Nephron progenitor cell (in vitro differentiated cells): ENCODE results near the gene SLC12A4.

Experiments
- DNase-seq: peaks from one replicate; pipeline ENCODE4 v3.0.0; 2021
- H3K27ac Mint-ChIP-seq: 2 replicates; pipeline ENCODE4 v1.8.0; 2021; ENCODE audit warnings: mild to moderate bottlenecking, moderate library complexity, mixed read lengths
- H3K27me3 Mint-ChIP-seq: 2 replicates; pipeline ENCODE4 v1.8.0; 2021; ENCODE audit warnings: mild to moderate bottlenecking, low read depth, mixed read lengths; ENCODE audit not compliant: poor library complexity
- H3K36me3 Mint-ChIP-seq: 2 replicates; pipeline ENCODE4 v1.8.0; 2021; ENCODE audit warnings: low read depth, mixed read lengths
- H3K4me1 Mint-ChIP-seq: 2 replicates; pipeline ENCODE4 v1.8.0; 2021; ENCODE audit warnings: mixed read lengths
- H3K4me3 Mint-ChIP-seq: 2 replicates; pipeline ENCODE4 v1.8.0; 2021; ENCODE audit warnings: mild to moderate bottlenecking, moderate library complexity, mixed read lengths
- H3K9me3 Mint-ChIP-seq: 2 replicates; pipeline ENCODE4 v1.8.0; 2021; ENCODE audit warnings: mild to moderate bottlenecking, moderate library complexity, mixed read lengths
- CTCF ChIP-seq: fragments of 200-600 bp; sonication (generic); IDR thresholded peaks from 2 replicates; pipeline ENCODE4 v1.5.0; 2021; ENCODE audit warnings: antibody characterized with exemption

SLC12A4 gene

GRCh38 chr16:67923414-67924116, 44.9 kb downstream of the SLC12A4 start:
- Mint-ChIP-seq H3K27me3 (no peaks in the 10 kb centered on the region), H3K36me3 (peaks cover 11% of the 10 kb centered on the region), H3K4me1 (peaks cover 22% of the 10 kb centered on the region), H3K27ac (peak overlapping the region; percentile 29), H3K4me3 (no peak overlapping the region), H3K9me3 (no peaks in the 10 kb centered on the region)
- DNase-seq = no peak
- no peak for TF ChIP-seq CTCF

- Mint-ChIP-seq H3K4me3 (no peak overlapping the region), H3K27me3 (no peaks in the 10 kb centered on the region), H3K36me3 (peaks cover 8% of the 10 kb centered on the region), H3K4me1 (peaks cover 25% of the 10 kb centered on the region), H3K27ac (peak overlapping the region; percentile 93), H3K9me3 (no peaks in the 10 kb centered on the region)
- no peak for TF ChIP-seq CTCF
- no peak for DNase-seq
Measured at GRCh38 chr16:67922740-67923139, 45.7 kb downstream of the SLC12A4 start.

GRCh38 chr16:67922221-67922620, 46.2 kb downstream of the SLC12A4 start:
- DNase-seq = no peak

GRCh38 chr16:67919622-67920221, 48.7 kb downstream of the SLC12A4 start:
- no peak for TF ChIP-seq CTCF
- Mint-ChIP-seq H3K27me3 (peaks cover 3% of the 10 kb centered on the region), H3K9me3 (no peaks in the 10 kb centered on the region), H3K27ac (no peak overlapping the region), H3K4me3 (no peak overlapping the region), H3K36me3 (peaks cover 16% of the 10 kb centered on the region), H3K4me1 (peaks cover 19% of the 10 kb centered on the region)
- DNase-seq = no peak

More at GRCh38 chr16:67922221-67922620, 46.2 kb downstream of the SLC12A4 start:
- Mint-ChIP-seq H3K9me3 (no peaks in the 10 kb centered on the region), H3K27me3 (no peaks in the 10 kb centered on the region), H3K36me3 (peaks cover 13% of the 10 kb centered on the region), H3K4me1 (peaks cover 30% of the 10 kb centered on the region), H3K4me3 (no peak overlapping the region), H3K27ac (peak overlapping the region; percentile 93)
- TF ChIP-seq CTCF = no peak

GRCh38 chr16:67917852-67918236, 50.6 kb downstream of the SLC12A4 start:
- Mint-ChIP-seq H3K4me1 (peaks cover 19% of the 10 kb centered on the region), H3K27ac (peak overlapping the region; percentile 41), H3K36me3 (peaks cover 21% of the 10 kb centered on the region), H3K27me3 (peaks cover 3% of the 10 kb centered on the region), H3K4me3 (no peak overlapping the region), H3K9me3 (no peaks in the 10 kb centered on the region)
- no peak for TF ChIP-seq CTCF
- no peak for DNase-seq
